Mesothelial cell of epicardium (in vitro differentiated cells): ENCODE data around the gene RFNG. TPM values are rescaled to one million over a fixed set of nuclear protein-coding genes. Genes with fewer than 3 reads are reported as not detected.
A peak's percentile ranks its signal among the peaks of the same experiment; 100 is the strongest.

Experiments
- DNase-seq, 2 experiments: peaks; one replicate each; pipeline ENCODE4 v3.0.0; 2021; ENCODE audit warnings: low spot score in 2 of 2; ENCODE audit not compliant: unreplicated experiment in 2 of 2
- H3K27ac Mint-ChIP-seq: 2 replicates; pipeline ENCODE4 v1.8.0; 2021; ENCODE audit warnings: mixed read lengths
- H3K27me3 Mint-ChIP-seq: 2 replicates; pipeline ENCODE4 v1.8.0; 2021; ENCODE audit warnings: low read depth, mixed read lengths
- H3K36me3 Mint-ChIP-seq: 2 replicates; pipeline ENCODE4 v1.8.0; 2021; ENCODE audit warnings: mixed read lengths
- H3K4me1 Mint-ChIP-seq: 2 replicates; pipeline ENCODE4 v1.8.0; 2021; ENCODE audit warnings: mixed read lengths
- H3K4me3 Mint-ChIP-seq: 2 replicates; pipeline ENCODE4 v1.8.0; 2021; ENCODE audit warnings: mild to moderate bottlenecking, moderate library complexity, mixed read lengths
- H3K9me3 Mint-ChIP-seq: 2 replicates; pipeline ENCODE4 v1.8.0; 2021; ENCODE audit warnings: mixed read lengths
- CTCF ChIP-seq: fragments of 200-600 bp; sonication (generic); IDR thresholded peaks from one replicate; pipeline ENCODE4 v1.5.0; 2021; ENCODE audit warnings: antibody characterized with exemption; ENCODE audit not compliant: unreplicated experiment
- total RNA-seq: library from RNA; stranded (reverse); gene quantifications from 3 replicates; pipeline ENCODE4 v1.2.1, GENCODE V29; 2021

Gene RFNG
- total RNA-seq, 1 donor from 2014 or later: 57.3 TPM

- no peaks in the 10 kb centered on the region for H3K4me1 Mint-ChIP-seq
- H3K27ac Mint-ChIP-seq: peak overlapping the region; percentile 34
- TF ChIP-seq CTCF: peak; percentile 4
- H3K36me3 Mint-ChIP-seq: peaks cover 3% of the 10 kb centered on the region
- H3K9me3 Mint-ChIP-seq: peaks cover 4% of the 10 kb centered on the region
- peaks cover 16% of the 10 kb centered on the region for H3K27me3 Mint-ChIP-seq
- DNase-seq: no peak
- no peak overlapping the region for H3K4me3 Mint-ChIP-seq
Measured at GRCh38 chr17:82076785-82077591, 25.4 kb upstream of the RFNG start.

GRCh38 chr17:82076018-82076784 lies 24.6 kb upstream of the RFNG start:
- DNase-seq: no peak
- no peak for TF ChIP-seq CTCF
- no peak overlapping the region for H3K4me3 Mint-ChIP-seq
- H3K4me1 Mint-ChIP-seq: no peaks in the 10 kb centered on the region
- no peak overlapping the region for H3K27ac Mint-ChIP-seq
- H3K36me3 Mint-ChIP-seq: peaks cover 3% of the 10 kb centered on the region
- H3K9me3 Mint-ChIP-seq: peaks cover 4% of the 10 kb centered on the region
- H3K27me3 Mint-ChIP-seq: peaks cover 16% of the 10 kb centered on the region

- Mint-ChIP-seq H3K27ac (no peak overlapping the region), H3K4me3 (no peak overlapping the region), H3K36me3 (peaks cover 3% of the 10 kb centered on the region), H3K27me3 (peaks cover 19% of the 10 kb centered on the region), H3K9me3 (peaks cover 4% of the 10 kb centered on the region), H3K4me1 (no peaks in the 10 kb centered on the region)
- TF ChIP-seq CTCF: no peak
- no peak for DNase-seq
Measured at GRCh38 chr17:82073446-82073845, 21.8 kb upstream of the RFNG start.

DNA sequence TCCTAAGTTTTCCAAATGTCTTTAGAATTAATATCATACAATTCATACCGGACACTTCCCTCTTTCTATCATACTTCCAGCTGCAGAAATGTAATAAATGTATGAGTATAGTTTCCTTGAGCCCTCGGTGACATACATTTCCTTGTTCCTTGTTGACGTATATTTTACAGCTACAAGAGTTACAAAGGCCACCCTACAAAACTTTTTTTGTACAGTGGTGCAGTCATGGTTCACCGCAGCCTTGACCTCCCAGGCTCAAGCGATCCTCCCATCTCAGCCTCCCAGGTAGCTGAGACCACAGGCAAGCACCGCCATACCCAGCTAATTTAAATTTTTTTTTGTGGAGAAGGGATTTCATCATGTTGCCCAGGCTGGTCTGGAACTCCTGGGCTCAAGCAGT lies 21.2 kb upstream of the RFNG start:
- no peak overlapping the region for H3K27ac Mint-ChIP-seq
- no peak for TF ChIP-seq CTCF
- H3K4me3 Mint-ChIP-seq: no peak overlapping the region
- no peak for DNase-seq
- no peaks in the 10 kb centered on the region for H3K4me1 Mint-ChIP-seq
- no peaks in the 10 kb centered on the region for H3K36me3 Mint-ChIP-seq
- peaks cover 19% of the 10 kb centered on the region for H3K27me3 Mint-ChIP-seq
- peaks cover 4% of the 10 kb centered on the region for H3K9me3 Mint-ChIP-seq

- Mint-ChIP-seq H3K4me1 (no peaks in the 10 kb centered on the region), H3K36me3 (no peaks in the 10 kb centered on the region), H3K27me3 (peaks cover 19% of the 10 kb centered on the region), H3K27ac (no peak overlapping the region), H3K9me3 (peaks cover 4% of the 10 kb centered on the region), H3K4me3 (no peak overlapping the region)
- TF ChIP-seq CTCF: no peak
- no peak for DNase-seq
Measured at GRCh38 chr17:82070611-82071010, 19.0 kb upstream of the RFNG start.
